Measurements from ENCODE around the gene ENTPD6. TPM values are rescaled to one million over a fixed set of nuclear protein-coding genes. Genes with fewer than 3 reads are reported as not detected.
"Not testable (repeated sequence)": the region's sequence is repeated elsewhere in the genome, so short reads cannot be mapped to it uniquely, and the experiment has no call there.

ENTPD6 gene
- total and polyA plus RNA-seq, 10 donors: 23.0 to 49.6 (median 35.6) TPM

DNA sequence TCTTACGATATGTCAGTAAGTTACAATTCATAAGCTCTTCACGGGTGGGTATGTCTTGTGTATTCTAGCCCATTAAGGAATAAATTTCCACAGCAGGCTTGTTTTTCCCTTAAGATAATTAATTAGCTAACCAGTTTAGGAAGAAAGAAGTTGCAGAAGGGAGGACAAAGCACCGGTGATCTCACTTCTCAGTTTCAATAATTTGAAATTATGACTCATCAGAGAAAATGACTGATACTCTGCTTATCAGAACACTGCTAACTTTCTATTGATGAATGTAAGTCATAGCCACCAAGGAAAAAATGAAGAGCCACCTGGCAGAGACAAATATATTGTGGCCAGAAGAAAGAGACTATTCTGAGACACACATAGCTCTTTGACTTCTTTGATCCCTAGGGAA is 35.0 kb upstream of the ENTPD6 start:
- Histone ChIP-seq H3K27me3 (replicated peaks in 1 of 7) (peaks cover 0 to 23% (median 0%) of the 10 kb centered on the region in 7 donors), H3K9me3 (peaks cover 0 to 21% (median 5%) of the 10 kb centered on the region in 8 donors), H3K4me1 (no peaks in the 10 kb centered on the region), H3K27ac (no peak overlapping the region), H3K36me3 (no peaks in the 10 kb centered on the region), H3K4me3 (no peak overlapping the region)
- intact Hi-C loops (cut with DNase I; ENCODE audit: low total_unique reads): loop anchor here (10.0 kb wide), 1 partner anchor 86 kb away; no protein-coding TSS in a partner anchor
- no peak for DNase-seq
- TF ChIP-seq POLR2AphosphoS5 (IDR thresholded peaks at IDR 0.05) (no peak), POLR2A (IDR thresholded peaks at IDR 0.05) (no peak)
- TF ChIP-seq, protein P1, sequence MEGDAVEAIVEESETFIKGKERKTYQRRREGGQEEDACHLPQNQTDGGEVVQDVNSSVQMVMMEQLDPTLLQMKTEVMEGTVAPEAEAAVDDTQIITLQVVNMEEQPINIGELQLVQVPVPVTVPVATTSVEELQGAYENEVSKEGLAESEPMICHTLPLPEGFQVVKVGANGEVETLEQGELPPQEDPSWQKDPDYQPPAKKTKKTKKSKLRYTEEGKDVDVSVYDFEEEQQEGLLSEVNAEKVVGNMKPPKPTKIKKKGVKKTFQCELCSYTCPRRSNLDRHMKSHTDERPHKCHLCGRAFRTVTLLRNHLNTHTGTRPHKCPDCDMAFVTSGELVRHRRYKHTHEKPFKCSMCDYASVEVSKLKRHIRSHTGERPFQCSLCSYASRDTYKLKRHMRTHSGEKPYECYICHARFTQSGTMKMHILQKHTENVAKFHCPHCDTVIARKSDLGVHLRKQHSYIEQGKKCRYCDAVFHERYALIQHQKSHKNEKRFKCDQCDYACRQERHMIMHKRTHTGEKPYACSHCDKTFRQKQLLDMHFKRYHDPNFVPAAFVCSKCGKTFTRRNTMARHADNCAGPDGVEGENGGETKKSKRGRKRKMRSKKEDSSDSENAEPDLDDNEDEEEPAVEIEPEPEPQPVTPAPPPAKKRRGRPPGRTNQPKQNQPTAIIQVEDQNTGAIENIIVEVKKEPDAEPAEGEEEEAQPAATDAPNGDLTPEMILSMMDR (IDR thresholded peaks at IDR 0.05 in 8 of 11, conservative IDR thresholded peaks at IDR 0.05 in 3 of 11): no peak
- 30 to 49% (median 40%) methylated on average over 3 of the region's 3 CpGs for WGBS, 5 donors

DNA sequence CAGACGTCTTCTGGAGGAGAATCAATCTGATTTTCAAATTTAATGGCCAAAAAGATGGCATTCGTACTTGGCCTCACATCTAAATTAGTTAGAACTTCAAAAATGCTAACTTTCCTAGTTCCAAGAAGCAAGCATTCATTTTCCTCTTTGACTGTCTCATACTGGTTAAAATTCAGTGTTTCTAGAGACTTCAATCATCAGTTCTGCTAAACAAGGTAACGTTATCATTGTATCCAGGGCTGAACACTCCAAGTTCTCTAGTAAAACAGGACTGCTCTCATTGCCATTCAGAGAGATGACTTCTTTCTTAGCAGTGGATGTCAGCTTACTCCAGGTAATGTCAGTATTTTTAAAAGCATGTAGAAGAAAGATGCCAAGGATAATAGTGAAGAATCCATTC is 34.6 kb upstream of the ENTPD6 start:
- Histone ChIP-seq H3K27ac (no peak overlapping the region), H3K27me3 (replicated peaks in 1 of 7) (peaks cover 0 to 28% (median 0%) of the 10 kb centered on the region in 7 donors), H3K9me3 (peaks cover 0 to 25% (median 5%) of the 10 kb centered on the region in 8 donors), H3K4me3 (no peak overlapping the region), H3K4me1 (no peaks in the 10 kb centered on the region), H3K36me3 (no peaks in the 10 kb centered on the region)
- TF ChIP-seq, protein P1 (IDR thresholded peaks at IDR 0.05 in 8 of 11, conservative IDR thresholded peaks at IDR 0.05 in 3 of 11): no peak
- TF ChIP-seq POLR2A (IDR thresholded peaks at IDR 0.05): no peak
- no peak for TF ChIP-seq POLR2AphosphoS5 (IDR thresholded peaks at IDR 0.05)
- intact Hi-C loops (cut with DNase I; ENCODE audit: low total_unique reads): loop anchor here (10.0 kb wide), 1 partner anchor 86 kb away; no protein-coding TSS in a partner anchor
- WGBS, 5 donors: 64 to 70% (median 67%) methylated on average over 3 of the region's 3 CpGs
- no peak for DNase-seq

DNA sequence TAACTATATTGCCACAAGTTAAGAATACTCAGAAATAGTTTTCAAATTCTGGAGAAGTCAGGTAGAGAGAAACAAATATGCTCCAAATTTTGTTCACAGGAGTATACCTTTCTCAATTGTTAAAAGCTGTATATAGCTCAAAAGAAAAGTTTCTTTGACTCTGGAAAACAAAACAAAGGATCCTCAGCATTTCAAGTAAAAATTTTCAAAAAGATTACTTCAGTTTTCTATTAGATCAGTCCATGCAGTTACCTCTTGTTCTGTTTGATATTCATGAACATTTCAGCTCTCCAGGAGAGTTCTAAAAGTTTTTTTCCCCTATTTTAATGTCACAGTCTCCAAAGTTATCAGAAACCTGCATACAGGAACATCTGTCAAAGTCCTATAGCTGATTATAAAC is 30.4 kb upstream of the ENTPD6 start:
- peaks cover 0 to 35% (median 0%) of the 10 kb centered on the region in 7 donors for H3K27me3 ChIP-seq (replicated peaks in 1 of 7)
- intact Hi-C loops (cut with DNase I; ENCODE audit: low total_unique reads): loop anchor here (10.0 kb wide), 1 partner anchor 90 kb away; no protein-coding TSS in a partner anchor
- no peak for DNase-seq
- H3K4me1 ChIP-seq: no peaks in the 10 kb centered on the region
- H3K36me3 ChIP-seq: no peaks in the 10 kb centered on the region
- no peak for TF ChIP-seq POLR2A (IDR thresholded peaks at IDR 0.05)
- TF ChIP-seq, protein P1 (IDR thresholded peaks at IDR 0.05 in 8 of 11, conservative IDR thresholded peaks at IDR 0.05 in 3 of 11): no peak
- no peak for TF ChIP-seq POLR2AphosphoS5 (IDR thresholded peaks at IDR 0.05)
- H3K9me3 ChIP-seq: peaks cover 0 to 26% (median 5%) of the 10 kb centered on the region in 8 donors
- H3K4me3 ChIP-seq: no peak overlapping the region
- no peak overlapping the region for H3K27ac ChIP-seq

DNA sequence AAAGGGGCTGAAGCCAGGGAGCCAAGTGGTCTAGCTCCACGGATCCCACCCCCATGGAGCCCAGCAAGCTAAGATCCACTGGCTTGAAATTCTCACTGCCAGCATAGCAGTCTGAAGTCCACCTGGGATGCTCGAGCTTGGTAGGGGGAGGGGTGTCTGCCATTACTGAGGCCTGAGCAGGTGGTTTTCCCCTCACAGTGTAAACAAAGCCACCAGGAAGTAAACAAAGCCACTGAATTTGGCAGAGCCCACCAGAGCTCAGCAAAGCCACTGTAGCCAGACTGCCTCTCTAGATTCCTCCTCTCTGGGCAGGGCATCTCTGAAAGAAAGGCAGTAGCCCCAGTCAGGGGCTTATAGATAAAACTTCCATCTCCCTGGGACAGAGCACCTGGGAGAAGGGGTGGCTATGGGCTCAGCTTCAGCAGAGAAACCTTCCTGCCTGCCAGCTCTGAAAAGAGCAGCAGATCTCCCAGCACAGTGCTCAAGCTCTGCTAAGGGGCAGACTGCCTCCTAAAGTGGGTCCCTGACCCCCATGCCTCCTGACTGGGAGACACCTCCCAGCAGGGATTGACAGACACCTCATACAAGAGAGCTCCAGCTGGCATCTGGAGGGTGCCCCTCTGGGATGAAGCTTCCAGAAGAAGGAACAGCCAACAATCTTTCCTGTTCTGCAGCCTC is 29.3 kb upstream of the ENTPD6 start:
- not testable (repeated sequence) for H3K4me3 ChIP-seq, H3K36me3 ChIP-seq, H3K27ac ChIP-seq, H3K4me1 ChIP-seq, DNase-seq
- Histone ChIP-seq H3K9me3 (peaks cover 0 to 26% (median 5%) of the 10 kb centered on the region in 8 donors), H3K27me3 (replicated peaks in 1 of 7) (peaks cover 0 to 35% (median 0%) of the 10 kb centered on the region in 7 donors)
- intact Hi-C loops (cut with DNase I; ENCODE audit: low total_unique reads): loop anchor here (10.0 kb wide), 1 partner anchor 91 kb away; no protein-coding TSS in a partner anchor
- WGBS, 5 donors: 39 to 73% (median 60%) methylated on average over 1 to 2 of the region's 2 CpGs

Data from spleen (tissue), 11 donors.